A673 (cell line): Measurements from ENCODE around the gene HDAC4. TPM values are rescaled to one million over a fixed set of nuclear protein-coding genes. Genes with fewer than 3 reads are reported as not detected.

Experiments
- BruUV-seq: library from RNA; stranded (reverse); fragments of 400-500 nt; replicated peaks from 2 replicates; lab custom pipeline; 2021; lab: Mats Ljungman, UMichigan
- CTCF ChIA-PET: fragments of 300-600 bp; sonication (Branson Sonifier 250); formaldehyde crosslinking; loops from one replicate; lab custom pipeline; 2022; ENCODE audit warnings: antibody characterized with exemption; lab: Charles Lee
- POLR2A ChIA-PET: fragments of 300-600 bp; sonication (Branson Sonifier 250); formaldehyde crosslinking; loops from one replicate; lab custom pipeline; 2022; ENCODE audit warnings: antibody characterized with exemption; ENCODE audit not compliant: low non-redundant PET; lab: Charles Lee
- DNase-seq: peaks from one replicate; pipeline ENCODE4 v3.0.0-alpha.2; 2015; ENCODE audit warnings: low spot score
- H3K27ac ChIP-seq: fragments of 200-600 bp; sonication (generic); 2 replicates; pipeline ENCODE4 v1.5.1; 2016; ENCODE audit warnings: mixed run types, low read depth, mild to moderate bottlenecking, mixed read lengths, antibody characterized with exemption, low read length; ENCODE audit not compliant: poor library complexity, severe bottlenecking
- H3K27me3 ChIP-seq: fragments of 200-600 bp; sonication (generic); replicated peaks from 2 replicates; pipeline ENCODE4 v1.6.1; 2017; ENCODE audit warnings: mixed run types, low read depth, mild to moderate bottlenecking, mixed read lengths, antibody characterized with exemption, low read length; ENCODE audit not compliant: insufficient read depth, poor library complexity
- H3K36me3 ChIP-seq: fragments of 200-600 bp; sonication (generic); 2 replicates; pipeline ENCODE4 v1.6.1; 2016; ENCODE audit warnings: mixed run types, mild to moderate bottlenecking, mixed read lengths, antibody characterized with exemption, low read length; ENCODE audit not compliant: insufficient read depth, poor library complexity, severe bottlenecking
- H3K4me1 ChIP-seq: fragments of 200-600 bp; sonication (generic); 2 replicates; pipeline ENCODE4 v1.6.1; 2017; ENCODE audit warnings: mixed run types, mild to moderate bottlenecking, mixed read lengths, antibody characterized with exemption, low read length; ENCODE audit not compliant: insufficient read depth, poor library complexity, severe bottlenecking
- H3K4me3 ChIP-seq: fragments of 200-600 bp; sonication (generic); 2 replicates; pipeline ENCODE4 v1.5.1; 2016; ENCODE audit warnings: low read depth, mixed run types, mild to moderate bottlenecking, mixed read lengths, low read length; ENCODE audit not compliant: poor library complexity, severe bottlenecking
- H3K9me3 ChIP-seq: fragments of 200-600 bp; sonication (generic); 2 replicates; pipeline ENCODE4 v1.6.1; 2016; ENCODE audit warnings: mixed run types, low read depth, mild to moderate bottlenecking, mixed read lengths, antibody characterized with exemption, low read length; ENCODE audit not compliant: poor library complexity, severe bottlenecking
- CTCF ChIP-seq: fragments of 300-800, 200-600 bp; sonication (generic); conservative IDR thresholded peaks from 2 replicates; pipeline ENCODE4 v1.5.1; 2017; ENCODE audit warnings: low read depth, mild to moderate bottlenecking, antibody characterized with exemption, low read length, moderate library complexity, mixed read lengths
- EZH2 ChIP-seq: fragments of 200-600 bp; sonication (generic); IDR thresholded peaks from 2 replicates; pipeline ENCODE4 v1.6.1; 2017; ENCODE audit warnings: borderline replicate concordance, low read depth, mild to moderate bottlenecking, mixed read lengths, antibody characterized with exemption, low read length; ENCODE audit not compliant: poor library complexity, severe bottlenecking
- intact Hi-C: fragments of 100-400 bp; cut with micrococcal nuclease; formaldehyde crosslinking; loops from one replicate; pipeline ENCODE4 v1.10.0; 2022; ENCODE audit not compliant: unreplicated experiment
- total RNA-seq: library from RNA; stranded (reverse); gene quantifications from 2 replicates; pipeline ENCODE4 v1.2.3, GENCODE V29; 2021

Gene HDAC4
- total RNA-seq, 1 experiment from 2014 or later, result 40.0 TPM

GRCh38 chr2:239439754-239440315 is 39.0 kb upstream of the HDAC4 start:
- TF ChIP-seq CTCF (no peak), EZH2 (no peak)
- no peak overlapping the region for H3K27ac ChIP-seq

GRCh38 chr2:239438995-239439753 is 38.4 kb upstream of the HDAC4 start:
- no peaks in the 10 kb centered on the region for H3K4me1 ChIP-seq
- H3K9me3 ChIP-seq, result no peaks in the 10 kb centered on the region
- no peak overlapping the region for H3K4me3 ChIP-seq
- no peak for TF ChIP-seq CTCF
- no peak for TF ChIP-seq EZH2
- H3K27me3 ChIP-seq, result peaks cover 24% of the 10 kb centered on the region
- POLR2A ChIA-PET, result no interaction called here
- no peak overlapping the region for H3K27ac ChIP-seq
- intact Hi-C loops, result no loop called here
- CTCF ChIA-PET, result no interaction called here
- BruUV-seq, result no TSS peak
- no peaks in the 10 kb centered on the region for H3K36me3 ChIP-seq
- DNase-seq, result no peak

More at GRCh38 chr2:239439754-239440315, 39.0 kb upstream of the HDAC4 start:
- Histone ChIP-seq H3K9me3 (no peaks in the 10 kb centered on the region), H3K27me3 (peaks cover 24% of the 10 kb centered on the region), H3K36me3 (no peaks in the 10 kb centered on the region), H3K4me3 (no peak overlapping the region), H3K4me1 (no peaks in the 10 kb centered on the region)
- ChIA-PET POLR2A (no interaction called here), CTCF (no interaction called here)
- intact Hi-C loops, result no loop called here
- no peak for DNase-seq
- no TSS peak for BruUV-seq

GRCh38 chr2:239438368-239438767 is 37.5 kb upstream of the HDAC4 start:
- BruUV-seq, result no TSS peak
- no peaks in the 10 kb centered on the region for H3K4me1 ChIP-seq
- no peak overlapping the region for H3K4me3 ChIP-seq
- no peaks in the 10 kb centered on the region for H3K9me3 ChIP-seq
- POLR2A ChIA-PET, result no interaction called here
- H3K27ac ChIP-seq, result no peak overlapping the region
- no peak for DNase-seq
- TF ChIP-seq EZH2 (no peak), CTCF (no peak)
- CTCF ChIA-PET, result no interaction called here
- H3K36me3 ChIP-seq, result no peaks in the 10 kb centered on the region
- intact Hi-C loops, result no loop called here
- peaks cover 24% of the 10 kb centered on the region for H3K27me3 ChIP-seq
